AG09309 (cell line): ENCODE measurements around the gene ZNF213.

Experiments
- DNase-seq: peaks from one replicate; pipeline ENCODE4 v3.0.0-alpha.2; 2010; ENCODE audit warnings: low read depth
- H3K4me3 ChIP-seq: 2 replicates; pipeline ENCODE4 v1.5.1; 2011; ENCODE audit warnings: mild to moderate bottlenecking, low read depth, low read length, moderate library complexity; ENCODE audit not compliant: control insufficient read depth
- CTCF ChIP-seq: IDR thresholded peaks from 2 replicates; pipeline ENCODE4 v1.5.1; 2011; ENCODE audit warnings: mild to moderate bottlenecking, low read depth, low read length, inconsistent platforms; ENCODE audit not compliant: insufficient read depth, control insufficient read depth; ENCODE audit errors: missing control alignments

The ZNF213 gene

GRCh38 chr16:3148256-3149192 lies 13.7 kb downstream of the ZNF213 start:
- no peak overlapping the region for H3K4me3 ChIP-seq
- DNase-seq, result no peak
- TF ChIP-seq CTCF, result no peak

GRCh38 chr16:3149193-3149530 lies 14.3 kb downstream of the ZNF213 start:
- no peak for TF ChIP-seq CTCF
- no peak for DNase-seq
- H3K4me3 ChIP-seq, result no peak overlapping the region

GRCh38 chr16:3149630-3150345 lies 15.0 kb downstream of the ZNF213 start:
- peak; percentile 34 for TF ChIP-seq CTCF
- peak overlapping the region; percentile 57 for H3K4me3 ChIP-seq
- no peak for DNase-seq

- peak overlapping the region; percentile 57 for H3K4me3 ChIP-seq
- peak; percentile 70 for DNase-seq
- no peak for TF ChIP-seq CTCF
Measured at GRCh38 chr16:3150346-3151218, 15.8 kb downstream of the ZNF213 start.

- DNase-seq, result no peak
- peak overlapping the region; percentile 51 for H3K4me3 ChIP-seq
- no peak for TF ChIP-seq CTCF
Measured at GRCh38 chr16:3152027-3152276, 17.1 kb downstream of the ZNF213 start.

GRCh38 chr16:3152277-3152990 lies 17.6 kb downstream of the ZNF213 start:
- H3K4me3 ChIP-seq, result peak overlapping the region; percentile 51
- peak; percentile 43 for TF ChIP-seq CTCF
- peak; percentile 62 for DNase-seq
